HepG2 (cell line): Measurements from ENCODE around the gene GABRR2. TPM values are rescaled to one million over a fixed set of nuclear protein-coding genes. Genes with fewer than 3 reads are reported as not detected.

Experiments used
- ATAC-seq: fragments of 200-7000 bp; cut with Tn5 transposase; 3 replicates; pipeline ENCODE4 v1.9.1; 2020; ENCODE audit warnings: mild to moderate bottlenecking, moderate library complexity
- BruUV-seq: library from RNA; stranded (reverse); fragments of 400-500 nt; replicated peaks from 2 replicates; lab custom pipeline; 2021; lab: Mats Ljungman, UMichigan
- CTCF ChIA-PET: fragments of 300-600 bp; formaldehyde crosslinking; extraction: SDS; loops from one replicate; lab custom pipeline; 2021; ENCODE audit warnings: low total read pairs, inconsistent platforms, low intra/inter-chr PET ratio; lab: Yijun Ruan, JAX
- POLR2A ChIA-PET: fragments of 350-600 bp; sonication (Branson Sonifier 250); formaldehyde crosslinking; loops from one replicate; lab custom pipeline; 2020; ENCODE audit warnings: antibody characterized with exemption, inconsistent platforms; lab: Yijun Ruan, JAX
- DNase-seq: peaks from one replicate; pipeline ENCODE4 v3.0.0-alpha.2; 2015; ENCODE audit warnings: low spot score
- FAIRE-seq: peaks from 3 replicates; lab custom pipeline; 2011; peaks lifted over from hg19 to GRCh38; lab: Jason Lieb, UNC
- H2AFZ ChIP-seq: one replicate; pipeline ENCODE4 v1.6.1; 2011; ENCODE audit warnings: low read length, inconsistent platforms
- H3K27ac ChIP-seq: fragments of 300-600 bp; 3 replicates; pipeline ENCODE4 v1.8.0; 2011; ENCODE audit warnings: mixed run types, mild to moderate bottlenecking, mixed read lengths, low read length, inconsistent platforms; ENCODE audit not compliant: insufficient read depth; ENCODE audit errors: extremely low read length
- H3K27me3 ChIP-seq, 2 experiments: fragments of 200-600 bp in 1 of 2; 2 replicates in 1 of 2; 3 replicates in 1 of 2; pipeline versions ENCODE4 v1.6.0 to v1.8.0; 2011; ENCODE audit warnings: low read length in 2 of 2, mild to moderate bottlenecking in 2 of 2, moderate library complexity in 2 of 2, inconsistent platforms in 1 of 2; ENCODE audit not compliant: insufficient read depth in 2 of 2, control insufficient read depth in 1 of 2
- H3K36me3 ChIP-seq, 2 experiments: fragments of 200-600 bp in 1 of 2; replicated peaks in 1 of 2; 2 replicates in 1 of 2; 3 replicates in 1 of 2; pipeline versions ENCODE4 v1.5.1 to v1.8.0; 2011; ENCODE audit warnings: low read length in 2 of 2, inconsistent platforms in 1 of 2; ENCODE audit not compliant: insufficient read depth in 2 of 2, control insufficient read depth in 1 of 2
- H3K4me1 ChIP-seq: 2 replicates; pipeline ENCODE4 v1.5.1; 2012; ENCODE audit warnings: low read length, inconsistent platforms; ENCODE audit not compliant: insufficient read depth
- H3K4me2 ChIP-seq: 2 replicates; pipeline ENCODE4 v1.6.0; 2011; ENCODE audit warnings: low read depth, low read length, inconsistent platforms
- H3K4me3 ChIP-seq, 3 experiments: fragments of 200-600 bp in 1 of 3; sonication (generic), shearing (Covaris generic) in 1 of 3; replicated peaks in 1 of 3; 2 replicates each; pipeline ENCODE4 v1.5.1; 2011 to 2016; ENCODE audit warnings: low read length in 3 of 3, inconsistent platforms in 2 of 3, low read depth in 2 of 3, mild to moderate bottlenecking in 2 of 3, control low read depth in 1 of 3, mixed read lengths in 1 of 3; ENCODE audit not compliant: insufficient read depth in 1 of 3
- H3K79me2 ChIP-seq: one replicate; pipeline ENCODE4 v1.6.1; 2011; ENCODE audit warnings: low read length, inconsistent platforms; ENCODE audit not compliant: insufficient read depth
- H3K9ac ChIP-seq: 2 replicates; pipeline ENCODE4 v1.6.0; 2011; ENCODE audit warnings: mild to moderate bottlenecking, low read depth, low read length, inconsistent platforms; ENCODE audit not compliant: insufficient read depth
- H3K9me3 ChIP-seq: 2 replicates; pipeline ENCODE4 v1.5.1; 2012; ENCODE audit warnings: mild to moderate bottlenecking, low read length
- H4K20me1 ChIP-seq: 2 replicates; pipeline ENCODE4 v1.6.0; 2011; ENCODE audit warnings: inconsistent platforms, mild to moderate bottlenecking, low read length, moderate library complexity; ENCODE audit not compliant: insufficient read depth
- EP300 ChIP-seq, 3 experiments: sonication (generic) in 1 of 3; formaldehyde crosslinking in 1 of 3; IDR thresholded peaks; 2 replicates each; pipeline versions ENCODE4 v1.5.1 to v1.6.1; 2011 to 2020; ENCODE audit warnings: low read depth in 2 of 3, low read length in 2 of 3, borderline replicate concordance in 1 of 3, improper control_type of control experiment in 1 of 3, mild to moderate bottlenecking in 1 of 3, missing genetic modification reagents in 1 of 3, moderate library complexity in 1 of 3
- NR2F6 ChIP-seq, 2 experiments: IDR thresholded peaks; 2 replicates each; pipeline ENCODE4 v1.6.1; 2016; ENCODE audit warnings: antibody characterized with exemption in 1 of 2, mild to moderate bottlenecking in 1 of 2
- POLR2A ChIP-seq, 2 experiments: IDR thresholded peaks; 2 replicates each; pipeline ENCODE4 v1.6.1; 2011; ENCODE audit warnings: low read depth in 2 of 2, low read length in 2 of 2, mild to moderate bottlenecking in 1 of 2, moderate library complexity in 1 of 2; ENCODE audit not compliant: insufficient read depth in 1 of 2
- PRPF4 ChIP-seq: fragments of 200-400 bp; formaldehyde crosslinking; IDR thresholded peaks from 2 replicates; pipeline ENCODE4 v1.6.1; 2016; ENCODE audit warnings: low read length, low read depth; ENCODE audit not compliant: poor library complexity, severe bottlenecking
- SOX13 ChIP-seq, 3 experiments: fragments of 450-650 bp in 1 of 3; sonication (generic) in 1 of 3; formaldehyde crosslinking in 1 of 3; IDR thresholded peaks in 2 of 3; conservative IDR thresholded peaks in 1 of 3; 2 replicates each; pipeline versions ENCODE4 v1.5.0 to v1.6.1; 2016 to 2020; ENCODE audit warnings: antibody characterized with exemption in 1 of 3, mild to moderate bottlenecking in 1 of 3, missing compliant biosample characterization in 1 of 3, missing genetic modification reagents in 1 of 3, moderate library complexity in 1 of 3
- SOX6 ChIP-seq, 2 experiments: fragments of 450-650 bp in 1 of 2; sonication (generic) in 1 of 2; formaldehyde crosslinking in 1 of 2; IDR thresholded peaks; 2 replicates each; pipeline versions ENCODE4 v1.4.0 to v1.6.1; 2017 to 2020; ENCODE audit warnings: antibody characterized with exemption in 1 of 2, mild to moderate bottlenecking in 1 of 2, missing genetic modification reagents in 1 of 2
- ZNF557 ChIP-seq: sonication (generic); formaldehyde crosslinking; IDR thresholded peaks from 2 replicates; pipeline ENCODE4 v1.4.0; 2020; ENCODE audit warnings: missing genetic modification reagents
- ZNF724P ChIP-seq: sonication (generic); formaldehyde crosslinking; IDR thresholded peaks from 2 replicates; pipeline ENCODE4 v1.8.0; 2022; ENCODE audit warnings: missing genetic modification reagents, borderline replicate concordance
- WGBS: methylation state at CpG from one replicate; pipeline ENCODE4 v1.1.6; 2017; ENCODE audit warnings: low lambda C conversion rate; 5-methylcytosine and 5-hydroxymethylcytosine counted together
- in situ Hi-C: cut with HindIII; loops from 2 replicates; pipeline ENCODE4 v1.10.0; 2017; ENCODE audit warnings: low pct_unique_long_range_greater_than_20kb; ENCODE audit not compliant: extremely low pct_ligation_motif_present
- intact Hi-C: fragments of 100-400 bp; cut with micrococcal nuclease; formaldehyde crosslinking; loops from one replicate; pipeline ENCODE4 v1.10.0; 2022; ENCODE audit not compliant: unreplicated experiment
- polyA plus RNA-seq, 8 experiments: library from polyadenylated mRNA; depleted of rRNA in 3 of 8; stranded (reverse) in 7 of 8; unstranded in 1 of 8; fragments of >200 nt; fragmentation: Illumina TruSeq in 4 of 8; extraction: Trizol in 4 of 8; gene quantifications; 2 replicates each; pipeline versions ENCODE4 v1.2.1 to v1.2.3, GENCODE V29; 2011 to 2016; ENCODE audit warnings: low read depth in 4 of 8, missing spikeins in 1 of 8, mixed read lengths in 1 of 8; ENCODE audit not compliant: insufficient read depth in 1 of 8
- total RNA-seq, 5 experiments: library from RNA; depleted of rRNA; stranded (reverse); fragments of >200 nt; fragmentation: Illumina TruSeq; extraction: Trizol; gene quantifications; 2 replicates each; pipeline ENCODE4 v1.2.3, GENCODE V29; 2016; ENCODE audit warnings: low read depth in 1 of 5
- TF ChIP-seq, protein P1 (sequence below): sonication (generic); formaldehyde crosslinking; IDR thresholded peaks from 2 replicates; pipeline ENCODE4 v1.5.0; 2020; ENCODE audit warnings: mild to moderate bottlenecking, missing genetic modification reagents
- TF ChIP-seq, protein P2 (sequence below), 2 experiments: sonication (generic) in 1 of 2; formaldehyde crosslinking in 1 of 2; IDR thresholded peaks; 2 replicates each; pipeline versions ENCODE4 v1.4.0 to v1.6.1; 2018 to 2020; ENCODE audit warnings: missing genetic modification reagents in 2 of 2, borderline replicate concordance in 1 of 2, low read depth in 1 of 2, mild to moderate bottlenecking in 1 of 2, missing biosample characterization in 1 of 2

GABRR2 gene
- total and polyA plus RNA-seq, 2 of the 13 experiments (the other 11 are each of a cell fraction or from before 2014, with no cell fraction given), result 0.13 TPM; not detected in 1

DNA sequence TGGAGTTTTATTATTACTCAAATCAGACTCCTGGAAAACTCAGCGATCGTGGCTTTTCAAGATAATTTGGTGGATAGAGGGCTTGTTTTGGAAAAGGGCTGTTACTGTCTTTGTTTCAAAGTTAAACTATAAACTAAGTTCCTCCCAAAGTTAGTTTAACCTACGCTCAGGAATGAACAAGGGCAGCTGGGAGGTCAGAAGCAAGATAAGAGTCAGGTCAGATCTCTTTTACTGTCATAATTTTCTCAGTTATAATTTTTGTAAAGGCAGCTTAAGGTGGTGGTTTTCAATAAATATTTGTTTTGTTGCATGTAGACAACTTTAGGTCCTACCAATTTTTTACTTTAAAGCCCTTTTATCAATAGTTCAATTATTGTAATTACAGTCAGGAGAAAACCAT is 9.2 kb upstream of the GABRR2 start:
- BruUV-seq, result no TSS peak
- Histone ChIP-seq H3K36me3 (peaks cover 0 to 2% of the 10 kb centered on the region in 2 experiments; a peak in 3 of 5 replicates), H3K27me3 (no peaks in the 10 kb centered on the region), H3K9me3 (0 out of 2 replicates have a peak, but pooled peaks cover 5% of the 10 kb centered on the region), H3K4me3 (peak overlapping the region in 1 of 3 experiments; percentile 7; a peak in 1 of 6 replicates), H4K20me1 (no peaks in the 10 kb centered on the region), H3K79me2 (no peaks in the 10 kb centered on the region), H3K4me2 (peak overlapping the region; percentile 28), H3K27ac (no peak overlapping the region), H3K4me1 (peaks cover 38% of the 10 kb centered on the region), H3K9ac (no peak overlapping the region), H2AFZ (no peak overlapping the region)
- TF ChIP-seq POLR2A (IDR thresholded peaks at IDR 0.05; ENCODE audit: insufficient read depth in 1 of 2, low read depth in 2 of 2, low read length in 2 of 2) (no peak), NR2F6 (IDR thresholded peaks at IDR 0.05) (peak; percentile 35), NR2F6 (CRISPR knock-in tag; IDR thresholded peaks at IDR 0.05) (no peak), ZNF724P (CRISPR knock-in tag) (no peak), PRPF4 (no peak), EP300 (IDR thresholded peaks at IDR 0.05; ENCODE audit: low read depth in 2 of 2, low read length in 2 of 2) (no peak), EP300 (CRISPR knock-in tag; IDR thresholded peaks at IDR 0.05; ENCODE audit: borderline replicate concordance) (no peak), SOX6 (IDR thresholded peaks at IDR 0.05) (no peak), SOX6 (CRISPR knock-in tag; IDR thresholded peaks at IDR 0.05) (peak; percentile 17; the same call in 1 of the 2 replicates), ZNF557 (CRISPR knock-in tag) (no peak), SOX13 (IDR thresholded peaks at IDR 0.05) (no peak), SOX13 (CRISPR knock-in tag; conservative IDR thresholded peaks at IDR 0.05 in 1 of 2, IDR thresholded peaks at IDR 0.05 in 1 of 2) (peak in 1 of 2 experiments; percentile 40; a peak in 2 of 4 replicates)
- TF ChIP-seq, protein P1, sequence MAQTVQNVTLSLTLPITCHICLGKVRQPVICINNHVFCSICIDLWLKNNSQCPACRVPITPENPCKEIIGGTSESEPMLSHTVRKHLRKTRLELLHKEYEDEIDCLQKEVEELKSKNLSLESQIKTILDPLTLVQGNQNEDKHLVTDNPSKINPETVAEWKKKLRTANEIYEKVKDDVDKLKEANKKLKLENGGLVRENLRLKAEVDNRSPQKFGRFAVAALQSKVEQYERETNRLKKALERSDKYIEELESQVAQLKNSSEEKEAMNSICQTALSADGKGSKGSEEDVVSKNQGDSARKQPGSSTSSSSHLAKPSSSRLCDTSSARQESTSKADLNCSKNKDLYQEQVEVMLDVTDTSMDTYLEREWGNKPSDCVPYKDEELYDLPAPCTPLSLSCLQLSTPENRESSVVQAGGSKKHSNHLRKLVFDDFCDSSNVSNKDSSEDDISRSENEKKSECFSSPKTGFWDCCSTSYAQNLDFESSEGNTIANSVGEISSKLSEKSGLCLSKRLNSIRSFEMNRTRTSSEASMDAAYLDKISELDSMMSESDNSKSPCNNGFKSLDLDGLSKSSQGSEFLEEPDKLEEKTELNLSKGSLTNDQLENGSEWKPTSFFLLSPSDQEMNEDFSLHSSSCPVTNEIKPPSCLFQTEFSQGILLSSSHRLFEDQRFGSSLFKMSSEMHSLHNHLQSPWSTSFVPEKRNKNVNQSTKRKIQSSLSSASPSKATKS (CRISPR knock-in tag), result no peak
- TF ChIP-seq, protein P2, sequence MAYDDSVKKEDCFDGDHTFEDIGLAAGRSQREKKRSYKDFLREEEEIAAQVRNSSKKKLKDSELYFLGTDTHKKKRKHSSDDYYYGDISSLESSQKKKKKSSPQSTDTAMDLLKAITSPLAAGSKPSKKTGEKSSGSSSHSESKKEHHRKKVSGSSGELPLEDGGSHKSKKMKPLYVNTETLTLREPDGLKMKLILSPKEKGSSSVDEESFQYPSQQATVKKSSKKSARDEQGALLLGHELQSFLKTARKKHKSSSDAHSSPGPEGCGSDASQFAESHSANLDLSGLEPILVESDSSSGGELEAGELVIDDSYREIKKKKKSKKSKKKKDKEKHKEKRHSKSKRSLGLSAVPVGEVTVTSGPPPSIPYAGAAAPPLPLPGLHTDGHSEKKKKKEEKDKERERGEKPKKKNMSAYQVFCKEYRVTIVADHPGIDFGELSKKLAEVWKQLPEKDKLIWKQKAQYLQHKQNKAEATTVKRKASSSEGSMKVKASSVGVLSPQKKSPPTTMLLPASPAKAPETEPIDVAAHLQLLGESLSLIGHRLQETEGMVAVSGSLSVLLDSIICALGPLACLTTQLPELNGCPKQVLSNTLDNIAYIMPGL (CRISPR knock-in tag; IDR thresholded peaks at IDR 0.05; ENCODE audit: borderline replicate concordance in 1 of 2, low read depth in 1 of 2), result no peak
- in situ Hi-C loops, result no loop called here
- CTCF ChIA-PET, result no interaction called here
- peak; percentile 70 for ATAC-seq
- DNase-seq, result no peak
- intact Hi-C loops, result no loop called here
- POLR2A ChIA-PET, result interaction anchor here (1.0 to 1.6 kb wide), 2 partner anchors 16 to 28 kb away, joined by 3 to 7 read pairs; partner anchors contain the start of gene UBE2J1
- 23% methylated on average over 3 of the region's 3 CpGs for WGBS
- FAIRE-seq, result peak; percentile 63
